Gastrocnemius medialis (tissue), 4 donors: Measurements from ENCODE around the gene DBX1. TPM values are rescaled to one million over a fixed set of nuclear protein-coding genes. Genes with fewer than 3 reads are reported as not detected.

Experiments
- ATAC-seq, 2 donors: fragments of 150-250 bp; one replicate each; pipeline ENCODE4 v1.9.1; 2016
- DNase-seq, 2 donors: peaks; one replicate each; pipeline ENCODE4 v3.0.0-alpha.2; 2019
- H3K27ac ChIP-seq, 4 donors: fragments of 200-600 bp; sonication (generic); 1 replicate in 1 of 4; 2 replicates in 3 of 4; pipeline ENCODE4 v1.5.1; 2016 to 2018; ENCODE audit warnings: mild to moderate bottlenecking in 2 of 4, moderate library complexity in 1 of 4
- H3K27me3 ChIP-seq, 3 donors: fragments of 200-600 bp; sonication (generic) in 2 of 3; 1 replicate in 1 of 3; 2 replicates in 2 of 3; pipeline versions ENCODE4 v1.5.1 to v1.6.0; 2016 to 2019; ENCODE audit warnings: mild to moderate bottlenecking in 1 of 3, moderate library complexity in 1 of 3
- H3K36me3 ChIP-seq, 2 donors: fragments of 200-600 bp; sonication (generic) in 1 of 2; one replicate each; pipeline ENCODE4 v1.5.1; 2017 to 2018
- H3K4me1 ChIP-seq, 2 donors: fragments of 200-600 bp; sonication (generic) in 1 of 2; one replicate each; pipeline ENCODE4 v1.5.1; 2016 to 2017; ENCODE audit warnings: mild to moderate bottlenecking in 2 of 2
- H3K4me3 ChIP-seq, 4 donors: fragments of 200-600 bp; sonication (generic) in 3 of 4; 1 replicate in 1 of 4; 2 replicates in 3 of 4; pipeline ENCODE4 v1.5.1; 2016 to 2019; ENCODE audit warnings: mild to moderate bottlenecking in 2 of 4
- H3K9me3 ChIP-seq, 3 donors: fragments of 200-600 bp; sonication (generic) in 2 of 3; 1 replicate in 1 of 3; 2 replicates in 2 of 3; pipeline ENCODE4 v1.5.1; 2016 to 2019
- POLR2A ChIP-seq, 2 donors: fragments of 450-650 bp; IDR thresholded peaks; one replicate each; pipeline ENCODE4 v1.6.1; 2017; ENCODE audit warnings: antibody characterized with exemption in 2 of 2, mild to moderate bottlenecking in 2 of 2, moderate library complexity in 2 of 2
- in situ Hi-C, 4 donors: fragments of 200-750 bp; cut with MboI; loops; one replicate each; pipeline versions ENCODE4 v1.15.0 to v1.8.0; 2017; ENCODE audit warnings: low sequenced_read_pairs in 4 of 4
- intact Hi-C: fragments of 100-400 bp; cut with DNase I; formaldehyde crosslinking; loops from one replicate; pipeline ENCODE4 v1.15.1; 2023; ENCODE audit warnings: low total_unique reads
- total RNA-seq, 4 donors: library from RNA; depleted of rRNA; stranded (reverse); fragments of >200 nt; gene quantifications; one replicate each; pipeline versions ENCODE4 v1.1.0 to v1.2.3, GENCODE V29; 2016
- TF ChIP-seq, protein P1 (sequence below), 5 experiments: fragments of 450-650 bp in 3 of 5; fragments of 200-600 bp in 2 of 5; sonication (generic) in 2 of 5; IDR thresholded peaks in 4 of 5; conservative IDR thresholded peaks in 1 of 5; 1 replicate in 4 of 5; 2 replicates in 1 of 5; pipeline ENCODE4 v1.5.1; 2016 to 2019; ENCODE audit warnings: antibody characterized with exemption in 5 of 5, mild to moderate bottlenecking in 3 of 5, moderate library complexity in 3 of 5

DBX1 gene
- total RNA-seq, 4 donors from 2014 or later: not detected

DNA sequence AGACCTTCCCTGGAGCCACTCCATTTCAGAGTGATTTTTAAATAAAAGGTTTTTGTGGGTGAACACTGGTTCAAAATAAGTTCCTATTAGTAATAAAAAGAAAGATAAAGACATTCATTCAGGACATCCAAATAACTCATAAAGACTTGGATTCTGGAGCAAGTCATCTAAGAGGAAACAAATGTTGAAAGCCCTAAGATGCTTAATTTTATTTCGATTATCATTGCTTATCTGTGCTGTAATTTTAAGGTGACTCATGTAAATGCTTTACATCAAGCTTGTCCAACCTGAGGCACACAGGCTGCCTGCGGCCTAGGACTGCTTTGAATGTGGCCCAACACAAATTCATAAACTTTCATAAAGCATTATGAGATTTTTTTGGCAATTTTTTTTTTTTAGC, 34.2 kb upstream of the DBX1 start:
- in situ Hi-C loops: no loop called here
- Histone ChIP-seq H3K36me3 (no peaks in the 10 kb centered on the region), H3K4me3 (no peak overlapping the region), H3K27me3 (no peaks in the 10 kb centered on the region), H3K4me1 (no peaks in the 10 kb centered on the region), H3K9me3 (no peaks in the 10 kb centered on the region), H3K27ac (no peak overlapping the region)
- DNase-seq (no peak), ATAC-seq (no peak)
- TF ChIP-seq, protein P1, sequence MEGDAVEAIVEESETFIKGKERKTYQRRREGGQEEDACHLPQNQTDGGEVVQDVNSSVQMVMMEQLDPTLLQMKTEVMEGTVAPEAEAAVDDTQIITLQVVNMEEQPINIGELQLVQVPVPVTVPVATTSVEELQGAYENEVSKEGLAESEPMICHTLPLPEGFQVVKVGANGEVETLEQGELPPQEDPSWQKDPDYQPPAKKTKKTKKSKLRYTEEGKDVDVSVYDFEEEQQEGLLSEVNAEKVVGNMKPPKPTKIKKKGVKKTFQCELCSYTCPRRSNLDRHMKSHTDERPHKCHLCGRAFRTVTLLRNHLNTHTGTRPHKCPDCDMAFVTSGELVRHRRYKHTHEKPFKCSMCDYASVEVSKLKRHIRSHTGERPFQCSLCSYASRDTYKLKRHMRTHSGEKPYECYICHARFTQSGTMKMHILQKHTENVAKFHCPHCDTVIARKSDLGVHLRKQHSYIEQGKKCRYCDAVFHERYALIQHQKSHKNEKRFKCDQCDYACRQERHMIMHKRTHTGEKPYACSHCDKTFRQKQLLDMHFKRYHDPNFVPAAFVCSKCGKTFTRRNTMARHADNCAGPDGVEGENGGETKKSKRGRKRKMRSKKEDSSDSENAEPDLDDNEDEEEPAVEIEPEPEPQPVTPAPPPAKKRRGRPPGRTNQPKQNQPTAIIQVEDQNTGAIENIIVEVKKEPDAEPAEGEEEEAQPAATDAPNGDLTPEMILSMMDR (IDR thresholded peaks at IDR 0.05 in 4 of 5, conservative IDR thresholded peaks at IDR 0.05 in 1 of 5): no peak
- no peak for TF ChIP-seq POLR2A (IDR thresholded peaks at IDR 0.05)
- intact Hi-C loops: no loop called here

DNA sequence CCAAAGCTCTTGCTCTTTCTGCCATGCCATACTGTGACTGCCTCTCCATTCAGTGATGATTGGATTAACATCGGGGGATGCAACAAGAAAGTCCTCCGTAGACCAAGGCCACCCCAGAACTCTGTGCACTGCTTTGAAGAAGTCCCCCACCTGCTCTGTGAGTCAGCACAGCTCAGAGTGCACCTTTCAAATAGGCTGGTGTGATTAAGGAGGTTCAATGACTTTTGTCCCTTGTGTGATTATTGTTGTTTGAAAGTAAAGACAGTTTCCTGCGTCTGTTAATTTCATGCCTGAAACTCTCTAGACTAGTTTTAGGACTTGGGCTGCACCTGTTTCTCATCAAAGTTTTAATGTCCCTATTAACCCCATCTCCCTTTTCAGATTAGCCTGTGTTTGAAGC, 33.0 kb upstream of the DBX1 start:
- TF ChIP-seq, protein P1 (IDR thresholded peaks at IDR 0.05 in 4 of 5, conservative IDR thresholded peaks at IDR 0.05 in 1 of 5): no peak
- no peak for TF ChIP-seq POLR2A (IDR thresholded peaks at IDR 0.05)
- ATAC-seq: no peak
- H3K27me3 ChIP-seq: no peaks in the 10 kb centered on the region
- no peak overlapping the region for H3K27ac ChIP-seq
- H3K9me3 ChIP-seq: no peaks in the 10 kb centered on the region
- intact Hi-C loops: no loop called here
- no peak for DNase-seq
- in situ Hi-C loops: no loop called here
- no peak overlapping the region for H3K4me3 ChIP-seq
- H3K4me1 ChIP-seq: no peaks in the 10 kb centered on the region
- H3K36me3 ChIP-seq: no peaks in the 10 kb centered on the region

DNA sequence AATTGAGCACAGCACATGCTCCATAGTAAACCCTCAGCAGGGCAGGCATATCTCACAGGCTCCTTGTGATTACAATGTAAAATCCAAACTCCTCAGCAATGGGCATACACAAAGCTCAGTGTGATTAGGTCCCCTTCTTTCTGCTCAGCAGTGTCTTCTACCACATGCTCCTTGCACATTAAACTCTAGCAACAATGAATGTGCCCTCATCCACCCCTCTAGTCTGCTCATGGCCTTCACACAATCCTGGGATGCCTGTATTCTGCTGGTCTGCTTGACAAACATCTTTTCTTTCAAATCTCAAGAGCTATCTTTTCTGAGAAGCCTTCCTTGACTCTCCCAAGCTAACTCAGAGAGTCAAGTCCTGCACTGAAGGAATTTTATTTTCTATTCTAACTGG, 32.4 kb upstream of the DBX1 start:
- intact Hi-C loops (no loop called here), in situ Hi-C loops (no loop called here)
- Histone ChIP-seq H3K9me3 (no peaks in the 10 kb centered on the region), H3K4me1 (no peaks in the 10 kb centered on the region), H3K4me3 (no peak overlapping the region), H3K36me3 (no peaks in the 10 kb centered on the region), H3K27ac (no peak overlapping the region), H3K27me3 (no peaks in the 10 kb centered on the region)
- TF ChIP-seq POLR2A (IDR thresholded peaks at IDR 0.05): no peak
- TF ChIP-seq, protein P1 (IDR thresholded peaks at IDR 0.05 in 4 of 5, conservative IDR thresholded peaks at IDR 0.05 in 1 of 5): no peak
- DNase-seq: no peak
- ATAC-seq: no peak

DNA sequence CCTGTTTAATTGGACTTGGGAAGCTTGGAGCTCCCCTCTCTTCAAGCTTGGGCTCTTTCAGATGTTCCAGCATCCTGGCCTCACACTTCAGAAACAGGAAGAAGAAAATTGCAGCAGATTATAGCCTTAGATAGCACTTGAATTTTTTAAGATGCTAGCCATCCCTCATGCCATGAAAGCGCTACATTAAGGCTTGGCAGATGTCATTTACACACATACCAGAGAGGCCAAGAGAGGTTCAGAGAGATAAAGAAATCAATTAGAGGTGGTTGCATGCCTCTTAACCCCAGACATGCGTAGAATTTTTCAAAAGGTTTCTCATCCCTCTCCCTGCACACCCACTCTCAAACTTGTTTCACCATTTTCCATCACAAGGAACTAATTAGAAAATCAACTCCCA, 31.9 kb upstream of the DBX1 start:
- no peaks in the 10 kb centered on the region for H3K27me3 ChIP-seq
- DNase-seq (no peak), ATAC-seq (no peak)
- no peaks in the 10 kb centered on the region for H3K9me3 ChIP-seq
- intact Hi-C loops: no loop called here
- no peak overlapping the region for H3K4me3 ChIP-seq
- in situ Hi-C loops: no loop called here
- no peaks in the 10 kb centered on the region for H3K36me3 ChIP-seq
- no peak for TF ChIP-seq POLR2A (IDR thresholded peaks at IDR 0.05)
- TF ChIP-seq, protein P1 (IDR thresholded peaks at IDR 0.05 in 4 of 5, conservative IDR thresholded peaks at IDR 0.05 in 1 of 5): no peak
- no peak overlapping the region for H3K27ac ChIP-seq
- no peaks in the 10 kb centered on the region for H3K4me1 ChIP-seq

DNA sequence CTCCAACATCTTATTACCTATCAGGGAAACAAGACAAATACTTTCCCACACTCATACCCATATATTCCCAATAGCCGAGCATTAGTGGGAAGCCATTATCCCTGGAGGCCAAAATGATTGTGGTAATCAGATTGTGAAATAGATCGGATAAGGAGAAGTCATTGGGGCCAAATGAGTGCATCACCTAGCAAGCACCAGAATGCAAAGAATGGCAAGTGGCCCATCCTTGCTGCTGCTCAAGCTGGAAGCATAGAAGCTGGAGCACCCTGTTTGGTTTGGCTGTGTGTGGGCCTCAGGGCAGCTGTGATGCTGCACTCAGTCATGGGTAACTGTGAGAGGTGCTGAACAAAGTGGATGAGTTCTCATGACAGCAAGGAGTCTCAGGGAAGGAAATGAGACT, 18.7 kb upstream of the DBX1 start:
- DNase-seq (no peak), ATAC-seq (no peak)
- H3K9me3 ChIP-seq: no peaks in the 10 kb centered on the region
- intact Hi-C loops (no loop called here), in situ Hi-C loops (no loop called here)
- H3K36me3 ChIP-seq: no peaks in the 10 kb centered on the region
- H3K27ac ChIP-seq: no peak overlapping the region
- H3K27me3 ChIP-seq: no peaks in the 10 kb centered on the region
- no peak for TF ChIP-seq POLR2A (IDR thresholded peaks at IDR 0.05)
- no peaks in the 10 kb centered on the region for H3K4me1 ChIP-seq
- H3K4me3 ChIP-seq: no peak overlapping the region
